ENCODE data around the gene ENHO.

DNA sequence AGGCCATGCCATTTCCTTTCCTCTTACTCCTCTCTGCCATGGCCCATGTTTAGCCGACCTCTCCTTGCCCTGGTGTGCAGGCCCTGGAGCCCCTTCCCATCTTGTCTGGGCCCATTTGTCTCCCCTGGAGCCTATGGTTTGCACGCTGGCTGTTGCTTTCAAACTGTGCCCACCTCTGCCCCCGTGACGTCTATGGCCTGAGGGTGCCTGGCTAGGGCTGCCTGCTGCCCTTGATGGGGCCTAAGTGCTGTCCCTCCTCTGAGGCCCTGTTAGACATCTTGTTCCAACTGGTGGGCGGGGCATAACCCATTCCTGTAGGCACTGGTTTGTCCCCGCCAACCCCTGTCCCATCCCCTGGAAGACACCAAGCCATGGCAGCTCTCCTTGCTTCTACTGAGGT, 22.7 kb upstream of the ENHO start:
- no peak for TF ChIP-seq EZH2 (IDR thresholded peaks at IDR 0.05; ENCODE audit: low read length, missing control alignments)
- TF ChIP-seq, protein P1, sequence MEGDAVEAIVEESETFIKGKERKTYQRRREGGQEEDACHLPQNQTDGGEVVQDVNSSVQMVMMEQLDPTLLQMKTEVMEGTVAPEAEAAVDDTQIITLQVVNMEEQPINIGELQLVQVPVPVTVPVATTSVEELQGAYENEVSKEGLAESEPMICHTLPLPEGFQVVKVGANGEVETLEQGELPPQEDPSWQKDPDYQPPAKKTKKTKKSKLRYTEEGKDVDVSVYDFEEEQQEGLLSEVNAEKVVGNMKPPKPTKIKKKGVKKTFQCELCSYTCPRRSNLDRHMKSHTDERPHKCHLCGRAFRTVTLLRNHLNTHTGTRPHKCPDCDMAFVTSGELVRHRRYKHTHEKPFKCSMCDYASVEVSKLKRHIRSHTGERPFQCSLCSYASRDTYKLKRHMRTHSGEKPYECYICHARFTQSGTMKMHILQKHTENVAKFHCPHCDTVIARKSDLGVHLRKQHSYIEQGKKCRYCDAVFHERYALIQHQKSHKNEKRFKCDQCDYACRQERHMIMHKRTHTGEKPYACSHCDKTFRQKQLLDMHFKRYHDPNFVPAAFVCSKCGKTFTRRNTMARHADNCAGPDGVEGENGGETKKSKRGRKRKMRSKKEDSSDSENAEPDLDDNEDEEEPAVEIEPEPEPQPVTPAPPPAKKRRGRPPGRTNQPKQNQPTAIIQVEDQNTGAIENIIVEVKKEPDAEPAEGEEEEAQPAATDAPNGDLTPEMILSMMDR (conservative IDR thresholded peaks at IDR 0.05 in 1 of 2, IDR thresholded peaks at IDR 0.05 in 1 of 2; ENCODE audit: low read depth in 1 of 2, low read length in 2 of 2): no peak
